K562 (cell line): Measurements from ENCODE around the gene COLEC12. TPM values are rescaled to one million over a fixed set of nuclear protein-coding genes. Genes with fewer than 3 reads are reported as not detected.

Experiments
- ATAC-seq: fragments of 200-7000 bp; cut with Tn5 transposase; 3 replicates; pipeline ENCODE4 v1.9.1; 2020; ENCODE audit warnings: moderate library complexity
- BruUV-seq: library from RNA; stranded (reverse); fragments of 400-500 nt; replicated peaks from 2 replicates; lab custom pipeline; 2021; lab: Mats Ljungman, UMichigan
- CTCF ChIA-PET: fragments of 300-600 bp; formaldehyde crosslinking; extraction: SDS; loops from one replicate; lab custom pipeline; 2021; ENCODE audit warnings: low intra/inter-chr PET ratio; lab: Yijun Ruan, JAX
- POLR2A ChIA-PET: fragments of 300-600, 350-650 bp; sonication (Branson Sonifier 250); formaldehyde crosslinking; extraction: SDS; loops from one replicate; lab custom pipeline; 2021; ENCODE audit warnings: antibody characterized with exemption, inconsistent platforms; lab: Yijun Ruan, JAX
- DNase-seq, 4 experiments: peaks; one replicate each; pipeline versions ENCODE4 v3.0.0 to v3.0.0-alpha.2; 2011 to 2018; ENCODE audit warnings: low spot score in 3 of 4, mixed read lengths in 3 of 4; ENCODE audit errors: extremely low read depth in 1 of 4
- FAIRE-seq: peaks from 2 replicates; lab custom pipeline; 2011; peaks lifted over from hg19 to GRCh38; lab: Jason Lieb, UNC
- H2AFZ ChIP-seq: 2 replicates; pipeline ENCODE4 v1.6.0; 2011; ENCODE audit warnings: low read depth, low read length, control low read depth, inconsistent platforms
- H3K27ac ChIP-seq: fragments of 200-600 bp; 3 replicates; pipeline ENCODE4 v1.8.0; 2011; ENCODE audit warnings: low read depth, mild to moderate bottlenecking, control low read depth, inconsistent platforms, low read length, moderate library complexity, mixed read lengths; ENCODE audit errors: extremely low read depth
- H3K27me3 ChIP-seq, 2 experiments: fragments of 300-600 bp in 1 of 2; 2 replicates in 1 of 2; 3 replicates in 1 of 2; pipeline versions ENCODE4 v1.6.0 to v1.8.0; 2011; ENCODE audit warnings: inconsistent platforms in 2 of 2, low read length in 2 of 2, mild to moderate bottlenecking in 1 of 2, mixed read lengths in 1 of 2, moderate library complexity in 1 of 2; ENCODE audit not compliant: control insufficient read depth in 2 of 2, insufficient read depth in 2 of 2
- H3K36me3 ChIP-seq: fragments of 300-600 bp; 3 replicates; pipeline ENCODE4 v1.8.0; 2011; ENCODE audit warnings: mild to moderate bottlenecking, low read length, inconsistent platforms; ENCODE audit not compliant: control insufficient read depth, insufficient read depth
- H3K4me1 ChIP-seq, 2 experiments: fragments of 200-600 bp in 1 of 2; replicated peaks in 1 of 2; 2 replicates in 1 of 2; 3 replicates in 1 of 2; pipeline versions ENCODE4 v1.5.1 to v1.8.0; 2011; ENCODE audit warnings: inconsistent platforms in 2 of 2, low read length in 2 of 2, mild to moderate bottlenecking in 1 of 2, mixed read lengths in 1 of 2, moderate library complexity in 1 of 2; ENCODE audit not compliant: control insufficient read depth in 2 of 2, insufficient read depth in 2 of 2
- H3K4me2 ChIP-seq: 2 replicates; pipeline ENCODE4 v1.6.1; 2011; ENCODE audit warnings: low read length, control low read depth, inconsistent platforms, mixed read lengths; ENCODE audit not compliant: insufficient read depth
- H3K4me3 ChIP-seq: fragments of 200-600 bp; sonication (generic), shearing (Covaris generic); 2 replicates; pipeline ENCODE4 v1.5.1; 2016; ENCODE audit warnings: control low read depth, inconsistent platforms
- H3K79me2 ChIP-seq: fragments of 200-600 bp; 3 replicates; pipeline ENCODE4 v1.8.0; 2011; ENCODE audit warnings: low read length, inconsistent platforms; ENCODE audit not compliant: control insufficient read depth, insufficient read depth
- H3K9ac ChIP-seq, 2 experiments: 2 replicates each; pipeline versions ENCODE4 v1.6.0 to v1.6.1; 2011; ENCODE audit warnings: low read depth in 2 of 2, low read length in 2 of 2, control low read depth in 1 of 2, inconsistent platforms in 1 of 2, mild to moderate bottlenecking in 1 of 2, mixed read lengths in 1 of 2; ENCODE audit not compliant: insufficient read depth in 1 of 2
- H3K9me1 ChIP-seq: one replicate; pipeline ENCODE4 v1.6.0; 2011; ENCODE audit warnings: inconsistent platforms, mild to moderate bottlenecking, low read length, moderate library complexity; ENCODE audit not compliant: control insufficient read depth, insufficient read depth
- H3K9me3 ChIP-seq: replicated peaks from 2 replicates; pipeline ENCODE4 v1.5.1; 2011; ENCODE audit warnings: low read depth, low read length, inconsistent platforms; ENCODE audit not compliant: control insufficient read depth, insufficient read depth
- H4K20me1 ChIP-seq: replicated peaks from 2 replicates; pipeline ENCODE4 v1.6.1; 2011; ENCODE audit warnings: low read length, inconsistent platforms, mixed read lengths; ENCODE audit not compliant: control insufficient read depth, insufficient read depth
- FUS ChIP-seq: fragments of 200-400 bp; formaldehyde crosslinking; optimal IDR thresholded peaks from 2 replicates; pipeline ENCODE3; 2017; ENCODE audit warnings: low read depth, low read length
- MCM5 ChIP-seq: fragments of 450-650 bp; IDR thresholded peaks from 2 replicates; pipeline ENCODE4 v1.6.1; 2016; ENCODE audit warnings: low read depth
- RAD21 ChIP-seq, 2 experiments: fragments of 250-450 bp in 1 of 2; fragments of 450-650 bp in 1 of 2; sonication (Bioruptor Pico) in 1 of 2; formaldehyde crosslinking in 1 of 2; IDR thresholded peaks in 1 of 2; conservative IDR thresholded peaks in 1 of 2; 2 replicates each; pipeline versions ENCODE4 v1.4.0 to v1.8.0; 2020 to 2022; ENCODE audit warnings: mild to moderate bottlenecking in 2 of 2, moderate library complexity in 1 of 2
- RBFOX2 ChIP-seq: fragments of 200-400 bp; formaldehyde crosslinking; IDR thresholded peaks from 2 replicates; pipeline ENCODE4 v1.6.1; 2017; ENCODE audit warnings: low read depth, mild to moderate bottlenecking, low read length, moderate library complexity
- RFX5 ChIP-seq: IDR thresholded peaks from 2 replicates; pipeline ENCODE4 v1.6.1; 2011; ENCODE audit warnings: low read depth, mild to moderate bottlenecking, improper control_type of control experiment, low read length
- ZNF3 ChIP-seq: fragments of 250-450 bp; sonication (Bioruptor Pico); IDR thresholded peaks from 2 replicates; pipeline ENCODE4 v1.5.0; 2021; ENCODE audit warnings: mild to moderate bottlenecking, moderate library complexity
- WGBS: fragments of 100-300 bp; shearing (Covaris generic); methylation state at CpG from one replicate; pipeline ENCODE4 v1.1.6; 2016; ENCODE audit warnings: low coverage, mixed read lengths; ENCODE audit not compliant: insufficient coverage; ENCODE audit errors: missing lambda C conversion rate; 5-methylcytosine and 5-hydroxymethylcytosine counted together
- in situ Hi-C: fragments of 300-500 bp; cut with MboI; formaldehyde crosslinking; loops from 4 replicates; pipeline ENCODE4 v1.15.0; 2018; ENCODE audit warnings: inconsistent platforms, mixed read lengths
- intact Hi-C: fragments of 100-400 bp; cut with micrococcal nuclease; formaldehyde crosslinking; loops from 2 replicates; pipeline ENCODE4 v1.14.2; 2022
- polyA plus RNA-seq, 8 experiments: library from polyadenylated mRNA; depleted of rRNA in 4 of 8; stranded (reverse) in 5 of 8; unstranded in 3 of 8; fragments of >200 nt; fragmentation: Nextera tagmentation in 2 of 8; fragmentation: Illumina TruSeq in 1 of 8; extraction: Ambion mirVana in 2 of 8; extraction: Trizol in 1 of 8; gene quantifications; 2 replicates each; pipeline versions ENCODE4 v1.2.1 to v1.2.3, GENCODE V29; 2011 to 2014; ENCODE audit warnings: inconsistent platforms in 1 of 8, missing spikeins in 1 of 8
- total RNA-seq, 7 experiments: library from RNA; depleted of rRNA in 6 of 7; stranded (reverse); fragments of >200 nt in 6 of 7; fragmentation: Illumina TruSeq in 2 of 7; extraction: Trizol in 2 of 7; gene quantifications; 2 replicates each; pipeline versions ENCODE4 v1.2.1 to v1.2.3, GENCODE V29; 2011 to 2021; ENCODE audit warnings: low replicate concordance in 1 of 7
- TF ChIP-seq, protein P1 (sequence below): sonication (generic); formaldehyde crosslinking; IDR thresholded peaks from 2 replicates; pipeline ENCODE4 v1.8.0; 2022; ENCODE audit warnings: missing genetic modification reagents, mild to moderate bottlenecking, borderline replicate concordance
- TF ChIP-seq, protein P2 (sequence below): fragments of 250-450 bp; sonication (Bioruptor Pico); IDR thresholded peaks from 2 replicates; pipeline ENCODE4 v1.4.0; 2020; ENCODE audit warnings: mild to moderate bottlenecking, moderate library complexity, borderline replicate concordance

Gene COLEC12
- total and polyA plus RNA-seq, 9 of the 15 experiments (the other 6 are each of a cell fraction or from before 2014, with no cell fraction given): 0.04 TPM; not detected in 8

DNA sequence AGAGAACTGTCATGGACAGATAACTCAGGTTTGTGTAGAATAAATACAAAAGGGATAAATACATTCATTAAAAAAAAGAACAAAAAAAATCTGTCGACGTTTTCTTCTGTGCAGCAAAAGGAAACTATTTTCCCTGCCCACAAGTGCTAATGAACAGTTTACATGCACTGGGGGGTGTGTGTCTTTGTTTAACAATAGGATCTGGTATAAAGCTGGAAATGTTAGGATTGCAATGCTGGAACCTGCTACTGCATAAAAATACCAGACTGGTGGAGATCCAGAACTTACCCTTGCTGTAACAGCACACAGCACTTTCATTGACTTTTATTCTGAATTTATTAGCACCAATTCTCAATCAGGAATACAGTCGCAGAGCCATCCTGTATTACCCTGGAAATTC is 148.1 kb downstream of the COLEC12 start:
- Histone ChIP-seq H3K36me3 (no peaks in the 10 kb centered on the region), H3K27me3 (peaks cover 3 to 12% of the 10 kb centered on the region in 2 experiments; a peak in 2 of 5 replicates), H3K9ac (no peak overlapping the region), H3K27ac (no peak overlapping the region), H3K9me3 (no peaks in the 10 kb centered on the region), H2AFZ (no peak overlapping the region), H4K20me1 (no peaks in the 10 kb centered on the region), H3K4me3 (no peak overlapping the region), H3K4me2 (no peak overlapping the region)
- no peak for FAIRE-seq
- 4% methylated on average over 3 of the region's 3 CpGs for WGBS
- in situ Hi-C loops: no loop called here
- DNase-seq: no peak
- ATAC-seq: no peak
- POLR2A ChIA-PET: no interaction called here
- no peak for TF ChIP-seq RFX5
- TF ChIP-seq RAD21 (CRISPR knock-in tag; conservative IDR thresholded peaks at IDR 0.05 in 1 of 2, IDR thresholded peaks at IDR 0.05 in 1 of 2): no peak
- TF ChIP-seq MCM5: no peak
- TF ChIP-seq ZNF3: no peak
- no peak for TF ChIP-seq RBFOX2
- TF ChIP-seq, protein P1, sequence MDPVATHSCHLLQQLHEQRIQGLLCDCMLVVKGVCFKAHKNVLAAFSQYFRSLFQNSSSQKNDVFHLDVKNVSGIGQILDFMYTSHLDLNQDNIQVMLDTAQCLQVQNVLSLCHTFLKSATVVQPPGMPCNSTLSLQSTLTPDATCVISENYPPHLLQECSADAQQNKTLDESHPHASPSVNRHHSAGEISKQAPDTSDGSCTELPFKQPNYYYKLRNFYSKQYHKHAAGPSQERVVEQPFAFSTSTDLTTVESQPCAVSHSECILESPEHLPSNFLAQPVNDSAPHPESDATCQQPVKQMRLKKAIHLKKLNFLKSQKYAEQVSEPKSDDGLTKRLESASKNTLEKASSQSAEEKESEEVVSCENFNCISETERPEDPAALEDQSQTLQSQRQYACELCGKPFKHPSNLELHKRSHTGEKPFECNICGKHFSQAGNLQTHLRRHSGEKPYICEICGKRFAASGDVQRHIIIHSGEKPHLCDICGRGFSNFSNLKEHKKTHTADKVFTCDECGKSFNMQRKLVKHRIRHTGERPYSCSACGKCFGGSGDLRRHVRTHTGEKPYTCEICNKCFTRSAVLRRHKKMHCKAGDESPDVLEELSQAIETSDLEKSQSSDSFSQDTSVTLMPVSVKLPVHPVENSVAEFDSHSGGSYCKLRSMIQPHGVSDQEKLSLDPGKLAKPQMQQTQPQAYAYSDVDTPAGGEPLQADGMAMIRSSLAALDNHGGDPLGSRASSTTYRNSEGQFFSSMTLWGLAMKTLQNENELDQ (CRISPR knock-in tag): no peak
- no peak for TF ChIP-seq FUS
- TF ChIP-seq, protein P2, sequence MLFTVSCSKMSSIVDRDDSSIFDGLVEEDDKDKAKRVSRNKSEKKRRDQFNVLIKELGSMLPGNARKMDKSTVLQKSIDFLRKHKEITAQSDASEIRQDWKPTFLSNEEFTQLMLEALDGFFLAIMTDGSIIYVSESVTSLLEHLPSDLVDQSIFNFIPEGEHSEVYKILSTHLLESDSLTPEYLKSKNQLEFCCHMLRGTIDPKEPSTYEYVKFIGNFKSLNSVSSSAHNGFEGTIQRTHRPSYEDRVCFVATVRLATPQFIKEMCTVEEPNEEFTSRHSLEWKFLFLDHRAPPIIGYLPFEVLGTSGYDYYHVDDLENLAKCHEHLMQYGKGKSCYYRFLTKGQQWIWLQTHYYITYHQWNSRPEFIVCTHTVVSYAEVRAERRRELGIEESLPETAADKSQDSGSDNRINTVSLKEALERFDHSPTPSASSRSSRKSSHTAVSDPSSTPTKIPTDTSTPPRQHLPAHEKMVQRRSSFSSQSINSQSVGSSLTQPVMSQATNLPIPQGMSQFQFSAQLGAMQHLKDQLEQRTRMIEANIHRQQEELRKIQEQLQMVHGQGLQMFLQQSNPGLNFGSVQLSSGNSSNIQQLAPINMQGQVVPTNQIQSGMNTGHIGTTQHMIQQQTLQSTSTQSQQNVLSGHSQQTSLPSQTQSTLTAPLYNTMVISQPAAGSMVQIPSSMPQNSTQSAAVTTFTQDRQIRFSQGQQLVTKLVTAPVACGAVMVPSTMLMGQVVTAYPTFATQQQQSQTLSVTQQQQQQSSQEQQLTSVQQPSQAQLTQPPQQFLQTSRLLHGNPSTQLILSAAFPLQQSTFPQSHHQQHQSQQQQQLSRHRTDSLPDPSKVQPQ: no peak
- TF ChIP-seq, all 486 proteins: peak for 0
- no TSS peak for BruUV-seq
- H3K9me1 ChIP-seq: no peaks in the 10 kb centered on the region
- H3K79me2 ChIP-seq: no peaks in the 10 kb centered on the region
- intact Hi-C loops: no loop called here
- H3K4me1 ChIP-seq: no peaks in the 10 kb centered on the region
- CTCF ChIA-PET: no interaction called here
